ENCODE measurements around the gene CACNB4.
A peak's percentile ranks its signal among the peaks of the same experiment; 100 is the strongest.

The CACNB4 gene

GRCh38 chr2:151815821-151816489, 282.9 kb downstream of the CACNB4 start:
- TF ChIP-seq CTCF (conservative IDR thresholded peaks at IDR 0.05; ENCODE audit: low read depth), result no peak
- DNase-seq (ENCODE audit: low spot score), result no peak
- ChIA-PET CTCF (interaction anchor here (0.6 kb wide), 1 partner anchor 32 kb away, joined by 3 read pairs; no protein-coding TSS in a partner anchor), POLR2A (ENCODE audit: low non-redundant PET) (no interaction called here)
- no peak overlapping the region for H3K27ac ChIP-seq

- TF ChIP-seq CTCF (conservative IDR thresholded peaks at IDR 0.05; ENCODE audit: low read depth), result no peak
- ChIA-PET POLR2A (ENCODE audit: low non-redundant PET) (no interaction called here), CTCF (interaction anchor here (0.7 kb wide), 1 partner anchor 67 kb away, joined by 8 read pairs; no protein-coding TSS in a partner anchor)
- H3K27ac ChIP-seq, result no peak overlapping the region
- DNase-seq (ENCODE audit: low spot score), result no peak
Observed at GRCh38 chr2:151810489-151810888, 288.4 kb downstream of the CACNB4 start.

GRCh38 chr2:151809073-151809383, 289.8 kb downstream of the CACNB4 start:
- ChIA-PET POLR2A (ENCODE audit: low non-redundant PET) (no interaction called here), CTCF (no interaction called here)
- TF ChIP-seq CTCF (conservative IDR thresholded peaks at IDR 0.05; ENCODE audit: low read depth), result no peak
- no peak for DNase-seq (ENCODE audit: low spot score)
- H3K27ac ChIP-seq, result no peak overlapping the region

GRCh38 chr2:151808258-151809072, 290.4 kb downstream of the CACNB4 start:
- TF ChIP-seq CTCF (conservative IDR thresholded peaks at IDR 0.05; ENCODE audit: low read depth), result peak; percentile 65
- DNase-seq (ENCODE audit: low spot score), result peak; percentile 28
- ChIA-PET CTCF (no interaction called here), POLR2A (ENCODE audit: low non-redundant PET) (no interaction called here)
- no peak overlapping the region for H3K27ac ChIP-seq

- POLR2A ChIA-PET (ENCODE audit: low non-redundant PET), result no interaction called here
- no peak overlapping the region for H3K27ac ChIP-seq
- no peak for TF ChIP-seq CTCF (conservative IDR thresholded peaks at IDR 0.05; ENCODE audit: low read depth)
- CTCF ChIA-PET, result no interaction called here
- DNase-seq (ENCODE audit: low spot score), result no peak
Observed at GRCh38 chr2:151805961-151806360, 292.9 kb downstream of the CACNB4 start.

GRCh38 chr2:151805343-151805742, 293.5 kb downstream of the CACNB4 start:
- no peak for TF ChIP-seq CTCF (conservative IDR thresholded peaks at IDR 0.05; ENCODE audit: low read depth)
- CTCF ChIA-PET, result interaction anchor here (0.6 kb wide), 1 partner anchor 39 kb away, joined by 3 read pairs; no protein-coding TSS in a partner anchor
- DNase-seq (ENCODE audit: low spot score), result no peak

More at GRCh38 chr2:151805343-151805742, 293.5 kb downstream of the CACNB4 start:
- no peak overlapping the region for H3K27ac ChIP-seq
- POLR2A ChIA-PET (ENCODE audit: low non-redundant PET), result no interaction called here
